Tibial nerve (tissue), 3 donors: Measurements from ENCODE around the gene CACHD1.

ENCODE experiments used
- CTCF ChIP-seq, 5 experiments: fragments of 200-600 bp in 3 of 5; fragments of 450-650 bp in 2 of 5; sonication (generic) in 3 of 5; IDR thresholded peaks; one replicate each; pipeline ENCODE4 v1.5.1; 2016 to 2019; ENCODE audit warnings: antibody characterized with exemption in 5 of 5, mild to moderate bottlenecking in 3 of 5, moderate library complexity in 2 of 5
- POLR2A ChIP-seq, 2 donors: fragments of 450-650 bp; IDR thresholded peaks; one replicate each; pipeline ENCODE4 v1.6.1; 2017; ENCODE audit warnings: antibody characterized with exemption in 2 of 2, mild to moderate bottlenecking in 2 of 2, moderate library complexity in 2 of 2

- TF ChIP-seq CTCF (IDR thresholded peaks at IDR 0.05) (no peak), POLR2A (IDR thresholded peaks at IDR 0.05) (no peak)
Observed at GRCh38 chr1:64423526-64423925, 46.4 kb upstream of the CACHD1 start.
